Breast epithelium (tissue), 3 donors: ENCODE data around the gene SOX18.

ENCODE experiments used
- POLR2A ChIP-seq: fragments of 450-650 bp; IDR thresholded peaks from one replicate; pipeline ENCODE4 v1.6.1; 2016; ENCODE audit warnings: antibody characterized with exemption, mild to moderate bottlenecking, moderate library complexity
- TF ChIP-seq, protein P1 (sequence below), 3 donors: fragments of 450-650 bp; IDR thresholded peaks; one replicate each; pipeline ENCODE4 v1.5.1; 2016 to 2017; ENCODE audit warnings: antibody characterized with exemption in 3 of 3, mild to moderate bottlenecking in 3 of 3, moderate library complexity in 3 of 3

DNA sequence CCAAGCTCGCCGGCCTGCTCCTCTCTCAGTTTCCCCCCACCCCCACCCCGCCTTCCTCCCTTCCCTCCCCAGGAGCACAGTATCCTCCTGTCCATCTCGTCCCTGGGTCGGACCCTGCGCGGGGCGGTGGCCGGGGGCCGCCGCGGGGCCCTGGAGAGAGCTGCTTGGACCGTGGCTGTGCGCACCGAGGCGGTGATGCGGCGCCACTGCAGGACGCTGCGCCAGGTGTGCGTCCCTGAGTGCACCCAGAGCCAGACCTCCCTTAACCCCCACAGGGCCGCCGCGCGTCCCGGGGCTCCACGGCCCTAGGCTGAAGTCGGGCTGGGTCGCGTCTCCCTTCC, 11.2 kb downstream of the SOX18 start:
- TF ChIP-seq POLR2A, result no peak
- TF ChIP-seq, protein P1, sequence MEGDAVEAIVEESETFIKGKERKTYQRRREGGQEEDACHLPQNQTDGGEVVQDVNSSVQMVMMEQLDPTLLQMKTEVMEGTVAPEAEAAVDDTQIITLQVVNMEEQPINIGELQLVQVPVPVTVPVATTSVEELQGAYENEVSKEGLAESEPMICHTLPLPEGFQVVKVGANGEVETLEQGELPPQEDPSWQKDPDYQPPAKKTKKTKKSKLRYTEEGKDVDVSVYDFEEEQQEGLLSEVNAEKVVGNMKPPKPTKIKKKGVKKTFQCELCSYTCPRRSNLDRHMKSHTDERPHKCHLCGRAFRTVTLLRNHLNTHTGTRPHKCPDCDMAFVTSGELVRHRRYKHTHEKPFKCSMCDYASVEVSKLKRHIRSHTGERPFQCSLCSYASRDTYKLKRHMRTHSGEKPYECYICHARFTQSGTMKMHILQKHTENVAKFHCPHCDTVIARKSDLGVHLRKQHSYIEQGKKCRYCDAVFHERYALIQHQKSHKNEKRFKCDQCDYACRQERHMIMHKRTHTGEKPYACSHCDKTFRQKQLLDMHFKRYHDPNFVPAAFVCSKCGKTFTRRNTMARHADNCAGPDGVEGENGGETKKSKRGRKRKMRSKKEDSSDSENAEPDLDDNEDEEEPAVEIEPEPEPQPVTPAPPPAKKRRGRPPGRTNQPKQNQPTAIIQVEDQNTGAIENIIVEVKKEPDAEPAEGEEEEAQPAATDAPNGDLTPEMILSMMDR (IDR thresholded peaks at IDR 0.05), result no peak
